ENCODE measurements around the gene ACBD7. TPM values are rescaled to one million over a fixed set of nuclear protein-coding genes. Genes with fewer than 3 reads are reported as not detected.

ACBD7 gene
- total RNA-seq: not detected

DNA sequence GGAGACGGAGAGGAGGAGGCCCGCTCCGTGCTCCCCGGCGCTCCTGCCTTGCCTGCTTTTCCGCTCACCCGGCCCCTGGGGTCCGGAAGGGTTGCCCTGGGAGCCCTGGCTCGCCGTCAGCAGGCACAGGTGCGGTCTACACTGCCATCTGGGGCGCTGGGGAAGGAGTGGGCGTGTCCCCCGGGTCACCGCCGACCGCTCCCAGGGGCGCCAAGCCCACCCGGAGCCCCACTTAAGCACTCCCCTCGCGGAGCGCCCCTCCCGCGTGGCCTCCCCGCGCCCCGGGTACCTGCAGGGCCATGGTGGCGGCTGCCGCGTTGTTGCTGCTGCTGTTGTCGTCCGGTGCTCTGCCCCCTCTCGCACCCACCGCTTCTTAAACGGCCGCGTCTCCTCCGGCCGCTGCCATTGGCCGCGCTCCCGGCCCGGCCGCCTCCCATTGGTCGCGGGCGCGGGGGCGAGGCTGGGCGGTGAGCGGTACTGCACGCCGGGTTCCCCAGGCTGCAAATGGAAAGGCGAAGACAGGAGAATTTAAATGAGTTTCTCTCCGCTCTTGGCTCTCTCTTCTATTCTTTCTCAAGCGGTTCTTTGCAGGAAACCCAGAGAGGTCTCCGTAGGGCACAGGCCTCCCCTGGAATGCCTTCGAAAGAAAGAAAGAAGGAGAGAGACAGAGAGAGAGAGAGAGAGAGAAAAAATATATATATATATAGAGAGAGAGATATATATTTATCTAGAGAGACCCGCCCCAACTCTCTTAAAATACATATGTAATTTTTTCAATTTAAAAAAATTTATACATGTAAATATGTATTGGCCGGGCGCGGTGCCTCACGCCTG, at the start of gene ACBD7:
ACBD7 (minus strand) TSS at position 349 of the 834 bp plus-strand sequence; CDS start at position 301, 48 bp downstream.
- Histone ChIP-seq H3K4me3 (peak within 1 kb of the TSS; percentile 59), H3K27me3 (no peaks in the 10 kb centered on the region), H3K27ac (no peak within 1 kb of the TSS), H3K4me1 (peaks cover 11% of the 10 kb centered on the region), H3K9me3 (no peaks in the 10 kb centered on the region), H3K36me3 (no peaks in the 10 kb centered on the region)
- DNase-seq (ENCODE audit: low spot score in 2 of 2): peak; percentile 78 to 84
- 5% methylated on average over 63 of the region's 63 CpGs for WGBS
- TF ChIP-seq, protein P1, sequence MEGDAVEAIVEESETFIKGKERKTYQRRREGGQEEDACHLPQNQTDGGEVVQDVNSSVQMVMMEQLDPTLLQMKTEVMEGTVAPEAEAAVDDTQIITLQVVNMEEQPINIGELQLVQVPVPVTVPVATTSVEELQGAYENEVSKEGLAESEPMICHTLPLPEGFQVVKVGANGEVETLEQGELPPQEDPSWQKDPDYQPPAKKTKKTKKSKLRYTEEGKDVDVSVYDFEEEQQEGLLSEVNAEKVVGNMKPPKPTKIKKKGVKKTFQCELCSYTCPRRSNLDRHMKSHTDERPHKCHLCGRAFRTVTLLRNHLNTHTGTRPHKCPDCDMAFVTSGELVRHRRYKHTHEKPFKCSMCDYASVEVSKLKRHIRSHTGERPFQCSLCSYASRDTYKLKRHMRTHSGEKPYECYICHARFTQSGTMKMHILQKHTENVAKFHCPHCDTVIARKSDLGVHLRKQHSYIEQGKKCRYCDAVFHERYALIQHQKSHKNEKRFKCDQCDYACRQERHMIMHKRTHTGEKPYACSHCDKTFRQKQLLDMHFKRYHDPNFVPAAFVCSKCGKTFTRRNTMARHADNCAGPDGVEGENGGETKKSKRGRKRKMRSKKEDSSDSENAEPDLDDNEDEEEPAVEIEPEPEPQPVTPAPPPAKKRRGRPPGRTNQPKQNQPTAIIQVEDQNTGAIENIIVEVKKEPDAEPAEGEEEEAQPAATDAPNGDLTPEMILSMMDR (IDR thresholded peaks at IDR 0.05): peak; percentile 62 to 74
- TF ChIP-seq EP300 (IDR thresholded peaks at IDR 0.05) (no peak), POLR2AphosphoS5 (IDR thresholded peaks at IDR 0.05) (no peak)

DNA sequence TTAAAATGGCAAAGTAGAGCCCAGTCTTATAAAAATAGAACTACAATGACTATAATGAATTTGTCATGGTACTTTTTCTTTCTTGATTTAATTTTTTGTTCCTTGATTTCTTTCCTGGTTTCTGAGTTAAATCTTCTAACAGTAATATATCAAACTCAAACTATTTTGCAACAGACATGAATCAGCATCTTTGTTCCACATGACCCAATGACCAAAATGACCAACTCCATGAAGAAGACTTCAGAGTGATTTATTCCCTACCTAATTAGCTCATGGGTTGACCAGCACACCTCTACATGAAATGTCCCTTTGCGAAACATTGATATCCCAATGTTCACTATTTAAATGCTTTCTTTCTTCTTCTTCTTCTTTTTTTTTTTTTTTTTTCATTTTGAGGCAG, 49.1 kb upstream of the ACBD7 start:
- no peak overlapping the region for H3K27ac ChIP-seq
- H3K27me3 ChIP-seq: no peaks in the 10 kb centered on the region
- no peak for TF ChIP-seq EP300 (IDR thresholded peaks at IDR 0.05)
- TF ChIP-seq, protein P1 (IDR thresholded peaks at IDR 0.05): no peak
- no peak for TF ChIP-seq POLR2AphosphoS5 (IDR thresholded peaks at IDR 0.05)
- no peak for TF ChIP-seq POLR2A (IDR thresholded peaks at IDR 0.05)
- H3K4me1 ChIP-seq: no peaks in the 10 kb centered on the region
- WGBS: 97% methylated on average over 1 of the region's 1 CpG
- H3K36me3 ChIP-seq: peaks cover 43% of the 10 kb centered on the region
- H3K9me3 ChIP-seq: no peaks in the 10 kb centered on the region
- DNase-seq (ENCODE audit: low spot score in 2 of 2): no peak
- no peak overlapping the region for H3K4me3 ChIP-seq

DNA sequence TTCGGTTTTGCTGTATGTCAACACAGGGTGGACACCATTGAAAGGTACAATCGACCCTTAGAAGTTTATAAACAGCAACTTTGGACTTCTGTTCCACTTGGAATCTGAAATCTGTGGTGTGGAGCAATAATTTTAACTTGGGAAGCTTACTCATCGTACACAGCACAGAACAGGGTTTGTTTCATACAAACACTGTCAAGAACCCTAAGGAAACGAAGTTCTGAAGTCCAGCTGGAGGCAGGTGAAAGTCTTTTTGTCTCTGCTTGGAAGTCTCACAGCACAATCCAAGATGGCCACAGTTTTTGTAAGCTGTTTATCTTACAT, 48.4 kb upstream of the ACBD7 start:
- Histone ChIP-seq H3K4me1 (no peaks in the 10 kb centered on the region), H3K4me3 (no peak overlapping the region), H3K27ac (no peak overlapping the region), H3K27me3 (no peaks in the 10 kb centered on the region), H3K9me3 (no peaks in the 10 kb centered on the region), H3K36me3 (peaks cover 47% of the 10 kb centered on the region)
- 90% methylated on average over 4 of the region's 4 CpGs for WGBS
- TF ChIP-seq, protein P1 (IDR thresholded peaks at IDR 0.05): no peak
- TF ChIP-seq EP300 (IDR thresholded peaks at IDR 0.05) (no peak), POLR2AphosphoS5 (IDR thresholded peaks at IDR 0.05) (no peak), POLR2A (IDR thresholded peaks at IDR 0.05) (no peak)
- no peak for DNase-seq (ENCODE audit: low spot score in 2 of 2)

DNA sequence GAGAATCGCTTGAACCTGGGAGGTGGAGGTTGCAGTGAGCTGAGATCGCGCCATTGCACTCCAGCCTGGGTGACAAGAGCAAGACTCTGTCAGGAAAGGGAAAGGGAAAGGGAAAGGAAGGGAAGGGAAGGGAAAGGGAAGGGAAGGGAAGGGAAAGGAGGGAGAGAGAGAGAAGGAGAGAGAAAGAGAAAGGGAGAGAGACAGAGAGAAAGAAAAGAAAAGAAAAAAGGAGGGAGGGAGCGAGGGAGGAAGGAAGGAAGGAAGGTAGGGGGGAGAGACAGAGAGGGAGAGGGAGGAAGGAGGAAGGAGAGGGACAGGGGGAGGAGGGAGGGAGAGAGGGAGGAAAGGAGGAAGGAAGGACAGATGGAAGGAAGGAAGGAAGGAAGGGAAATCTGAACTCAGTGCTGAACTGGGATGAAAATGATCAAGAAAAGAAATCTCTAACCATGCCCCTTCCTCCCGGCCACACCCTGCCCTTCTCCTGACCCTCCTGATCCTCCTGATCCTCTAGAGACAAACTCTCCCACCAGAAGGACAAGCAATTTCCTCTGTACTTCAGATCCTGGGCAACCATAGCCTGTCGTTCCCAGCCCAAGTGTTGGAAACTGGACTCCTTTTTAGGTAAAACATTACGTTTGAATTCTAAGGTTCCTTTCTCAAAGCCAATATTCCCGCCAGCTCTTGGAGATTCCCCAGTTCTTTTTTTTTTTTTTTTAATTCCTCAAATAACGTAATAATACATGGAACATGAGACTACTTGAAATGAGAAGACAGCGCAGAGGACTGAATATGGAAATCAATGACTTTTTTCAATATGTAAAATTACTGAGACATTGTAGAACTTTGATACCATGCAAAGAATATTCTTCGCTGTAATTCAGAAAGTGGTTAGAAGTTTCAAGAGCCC, 47.8 kb upstream of the ACBD7 start:
- H3K27me3 ChIP-seq: no peaks in the 10 kb centered on the region

More for the DNA sequence above, 47.8 kb upstream of the ACBD7 start:
- Histone ChIP-seq H3K4me3 (no peak overlapping the region), H3K4me1 (no peaks in the 10 kb centered on the region), H3K27ac (no peak overlapping the region), H3K9me3 (no peaks in the 10 kb centered on the region), H3K36me3 (peaks cover 53% of the 10 kb centered on the region)
- WGBS: 92% methylated on average over 11 of the region's 11 CpGs
- TF ChIP-seq, protein P1 (IDR thresholded peaks at IDR 0.05): no peak
- TF ChIP-seq POLR2A (IDR thresholded peaks at IDR 0.05) (no peak), POLR2AphosphoS5 (IDR thresholded peaks at IDR 0.05) (no peak), EP300 (IDR thresholded peaks at IDR 0.05) (no peak)
- DNase-seq (ENCODE audit: low spot score in 2 of 2): no peak

All from suprapubic skin (tissue), 4 donors.